ENCODE results near the gene ST3GAL5.

DNA sequence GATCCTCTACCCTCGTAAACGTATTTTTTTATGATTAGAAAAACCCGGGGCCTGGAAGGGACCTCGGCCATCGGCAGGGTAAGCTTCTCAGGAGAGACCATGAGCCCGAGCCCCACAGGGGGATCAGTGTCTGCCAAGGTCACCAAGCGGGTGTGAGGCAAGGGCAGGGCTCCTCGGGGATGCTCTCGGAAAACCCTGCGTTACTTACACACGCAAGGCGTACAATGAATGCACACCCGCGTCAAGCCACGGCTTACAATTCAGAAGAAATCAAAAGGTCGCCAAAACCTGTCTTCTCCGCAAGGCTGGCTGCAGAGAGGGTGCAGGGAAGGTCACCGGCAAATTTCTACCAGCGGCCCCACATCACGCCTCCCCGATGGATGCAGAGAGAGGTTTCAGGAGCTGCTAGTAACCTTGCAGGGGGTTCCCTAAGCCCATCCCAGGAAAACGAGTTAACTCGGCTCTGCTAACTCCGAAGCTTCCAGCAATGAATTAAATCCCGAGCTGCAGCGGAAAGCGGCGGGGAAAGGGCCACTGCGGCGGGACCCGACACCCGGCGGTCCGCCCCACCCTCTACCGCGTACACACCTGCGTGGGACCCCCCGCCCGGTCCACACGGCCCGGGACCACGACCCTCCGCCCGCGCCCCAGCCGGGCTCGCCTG, 638 bp downstream of the ST3GAL5 start:
- TF ChIP-seq, protein P1, sequence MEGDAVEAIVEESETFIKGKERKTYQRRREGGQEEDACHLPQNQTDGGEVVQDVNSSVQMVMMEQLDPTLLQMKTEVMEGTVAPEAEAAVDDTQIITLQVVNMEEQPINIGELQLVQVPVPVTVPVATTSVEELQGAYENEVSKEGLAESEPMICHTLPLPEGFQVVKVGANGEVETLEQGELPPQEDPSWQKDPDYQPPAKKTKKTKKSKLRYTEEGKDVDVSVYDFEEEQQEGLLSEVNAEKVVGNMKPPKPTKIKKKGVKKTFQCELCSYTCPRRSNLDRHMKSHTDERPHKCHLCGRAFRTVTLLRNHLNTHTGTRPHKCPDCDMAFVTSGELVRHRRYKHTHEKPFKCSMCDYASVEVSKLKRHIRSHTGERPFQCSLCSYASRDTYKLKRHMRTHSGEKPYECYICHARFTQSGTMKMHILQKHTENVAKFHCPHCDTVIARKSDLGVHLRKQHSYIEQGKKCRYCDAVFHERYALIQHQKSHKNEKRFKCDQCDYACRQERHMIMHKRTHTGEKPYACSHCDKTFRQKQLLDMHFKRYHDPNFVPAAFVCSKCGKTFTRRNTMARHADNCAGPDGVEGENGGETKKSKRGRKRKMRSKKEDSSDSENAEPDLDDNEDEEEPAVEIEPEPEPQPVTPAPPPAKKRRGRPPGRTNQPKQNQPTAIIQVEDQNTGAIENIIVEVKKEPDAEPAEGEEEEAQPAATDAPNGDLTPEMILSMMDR (IDR thresholded peaks at IDR 0.05; ENCODE audit: borderline replicate concordance, extremely low read depth, low read length, poor library complexity, severe bottlenecking), result no peak
- no peak for TF ChIP-seq EZH2 (IDR thresholded peaks at IDR 0.05; ENCODE audit: borderline replicate concordance, low read depth, low read length, severe bottlenecking)
